PC-3 (cell line): ENCODE results near the gene RAB5IF. TPM values are rescaled to one million over a fixed set of nuclear protein-coding genes. Genes with fewer than 3 reads are reported as not detected.

Experiments
- ATAC-seq: fragments of 200-7000 bp; cut with Tn5 transposase; 2 replicates; pipeline ENCODE4 v1.9.1; 2020; ENCODE audit warnings: mild to moderate bottlenecking, moderate library complexity
- BruUV-seq: library from RNA; stranded (reverse); fragments of 400-500 nt; replicated peaks from 2 replicates; lab custom pipeline; 2021; lab: Mats Ljungman, UMichigan
- CTCF ChIA-PET: fragments of 300-600 bp; sonication (Branson Sonifier 250); formaldehyde crosslinking; loops from one replicate; lab custom pipeline; 2022; ENCODE audit warnings: antibody characterized with exemption; lab: Charles Lee
- POLR2A ChIA-PET: fragments of 300-600 bp; sonication (Branson Sonifier 250); formaldehyde crosslinking; loops from one replicate; lab custom pipeline; 2022; ENCODE audit warnings: antibody characterized with exemption; ENCODE audit not compliant: unreplicated experiment; lab: Charles Lee
- DNase-seq: peaks from one replicate; pipeline ENCODE4 v3.0.0-alpha.2; 2015
- H2AFZ ChIP-seq: fragments of 300-600 bp; sonication (generic); 2 replicates; pipeline ENCODE4 v1.6.0; 2016; ENCODE audit warnings: antibody characterized with exemption, low read length
- H3F3A ChIP-seq: fragments of 300-600 bp; sonication (generic); one replicate; pipeline ENCODE4 v1.6.0; 2017; ENCODE audit warnings: antibody characterized with exemption, low read length, control low read depth, mild to moderate bottlenecking; ENCODE audit not compliant: unreplicated experiment
- H3K27ac ChIP-seq: fragments of 300-600 bp; sonication (generic); 2 replicates; pipeline ENCODE4 v1.5.1; 2016; ENCODE audit warnings: mild to moderate bottlenecking, low read length
- H3K27me3 ChIP-seq: fragments of 300-600 bp; sonication (generic); 2 replicates; pipeline ENCODE4 v1.6.1; 2016; ENCODE audit warnings: low read length, mixed read lengths
- H3K36me3 ChIP-seq: fragments of 300-600 bp; sonication (generic); 2 replicates; pipeline ENCODE4 v1.6.1; 2016; ENCODE audit warnings: low read depth, mixed run types, low read length, mixed read lengths
- H3K4me1 ChIP-seq: fragments of 300-600 bp; sonication (generic); 2 replicates; pipeline ENCODE4 v1.5.1; 2016; ENCODE audit warnings: low read length; ENCODE audit not compliant: insufficient read depth
- H3K4me2 ChIP-seq: fragments of 300-600 bp; sonication (generic); 2 replicates; pipeline ENCODE4 v1.6.0; 2016; ENCODE audit warnings: low read length
- H3K4me3 ChIP-seq: fragments of 300-600 bp; sonication (generic); 2 replicates; pipeline ENCODE4 v1.5.1; 2016; ENCODE audit warnings: mild to moderate bottlenecking, low read length, mixed read lengths
- H3K79me2 ChIP-seq: fragments of 300-600 bp; sonication (generic); 2 replicates; pipeline ENCODE4 v1.6.1; 2017; ENCODE audit warnings: low read length, mixed read lengths
- H3K9ac ChIP-seq: fragments of 300-600 bp; sonication (generic); 2 replicates; pipeline ENCODE4 v1.6.0; 2016; ENCODE audit warnings: mild to moderate bottlenecking, low read length
- H3K9me2 ChIP-seq: fragments of 300-600 bp; sonication (generic); replicated peaks from 2 replicates; pipeline ENCODE4 v1.6.1; 2016; ENCODE audit warnings: mixed run types, low read length, mixed read lengths
- H3K9me3 ChIP-seq: fragments of 300-600 bp; sonication (generic); 2 replicates; pipeline ENCODE4 v1.6.1; 2016; ENCODE audit warnings: low read length, mixed read lengths
- H4K20me1 ChIP-seq: fragments of 300-600 bp; sonication (generic); 2 replicates; pipeline ENCODE4 v1.6.1; 2016; ENCODE audit warnings: low read length, mixed read lengths
- CTCF ChIP-seq: fragments of 300-600 bp; sonication (generic); conservative IDR thresholded peaks from 2 replicates; pipeline ENCODE4 v1.5.1; 2017; ENCODE audit warnings: antibody characterized with exemption, low read depth, mild to moderate bottlenecking, low read length
- EZH2 ChIP-seq: fragments of 300-600 bp; sonication (generic); IDR thresholded peaks from one replicate; pipeline ENCODE4 v1.6.1; 2017; ENCODE audit warnings: antibody characterized with exemption, mild to moderate bottlenecking, low read length; ENCODE audit not compliant: unreplicated experiment
- EZH2phosphoT487 ChIP-seq: fragments of 300-600 bp; sonication (generic); IDR thresholded peaks from 2 replicates; pipeline ENCODE4 v1.6.1; 2018; ENCODE audit warnings: mild to moderate bottlenecking, antibody characterized with exemption, low read length, borderline replicate concordance
- intact Hi-C: fragments of 100-400 bp; cut with micrococcal nuclease; formaldehyde crosslinking; loops from 2 replicates; pipeline ENCODE4 v1.9.0; 2023
- total RNA-seq: library from RNA; depleted of rRNA; stranded (reverse); fragments of >200 nt; gene quantifications from 2 replicates; pipeline ENCODE4 v1.2.3, GENCODE V29; 2014

The RAB5IF gene
- total RNA-seq, 1 experiment from 2014 or later = 217 TPM

DNA sequence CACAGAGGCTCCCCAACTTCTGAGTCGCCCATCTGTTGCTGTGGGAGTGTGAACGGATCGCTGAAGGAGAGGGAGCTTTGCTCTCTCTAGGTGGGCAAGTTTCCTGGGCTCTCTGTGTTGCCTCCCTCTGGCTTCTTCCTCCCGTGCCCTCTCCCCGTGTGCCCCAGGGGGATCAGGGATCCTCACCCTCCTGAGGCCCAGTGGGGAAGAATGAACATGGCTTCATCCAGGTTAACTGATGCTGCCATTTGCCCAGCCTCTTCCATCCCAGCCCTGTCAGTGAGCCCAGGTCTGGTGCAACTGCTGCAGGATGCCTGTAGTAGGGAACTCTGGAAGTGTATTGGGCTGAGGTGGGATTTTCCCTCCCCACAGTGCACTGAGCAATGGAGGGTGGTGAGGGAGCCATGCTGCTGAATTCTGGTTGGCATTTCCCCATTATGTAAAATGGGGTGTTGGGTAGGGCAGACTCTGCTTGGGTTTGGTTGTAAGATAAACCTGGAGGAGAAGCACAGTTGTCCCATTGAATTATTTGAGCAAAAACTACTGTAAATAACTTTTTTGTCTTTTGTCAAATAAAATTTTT is 12.1 kb upstream of the RAB5IF start:
- no peaks in the 10 kb centered on the region for H3K79me2 ChIP-seq

GRCh38 chr20:36599912-36600345 is 5.7 kb upstream of the RAB5IF start:
- ChIA-PET CTCF (no interaction called here), POLR2A (interaction anchor here (0.6 kb wide), 1 partner anchor 278 kb away, joined by 5 read pairs; no protein-coding TSS in a partner anchor)
- no peak for DNase-seq
- Histone ChIP-seq H3K79me2 (no peaks in the 10 kb centered on the region), H3K9me2 (no peaks in the 10 kb centered on the region), H3K4me3 (no peak overlapping the region), H3K9ac (no peak overlapping the region), H3F3A (no peaks in the 10 kb centered on the region), H3K36me3 (no peaks in the 10 kb centered on the region), H3K4me1 (peaks cover 2% of the 10 kb centered on the region; the same call in 1 of the 2 replicates), H3K27ac (no peak overlapping the region), H4K20me1 (no peaks in the 10 kb centered on the region), H3K27me3 (no peaks in the 10 kb centered on the region), H2AFZ (no peak overlapping the region), H3K9me3 (no peaks in the 10 kb centered on the region), H3K4me2 (no peak overlapping the region)
- no peak for TF ChIP-seq EZH2phosphoT487
- TF ChIP-seq EZH2 = no peak
- TF ChIP-seq CTCF = no peak
- intact Hi-C loops = loop anchor here (10.0 kb wide), 1 partner anchor 265 kb away; a partner anchor contains a TSS
- no TSS peak for BruUV-seq
- no peak for ATAC-seq

More for the DNA sequence above, 12.1 kb upstream of the RAB5IF start:
- Histone ChIP-seq H3K27me3 (no peaks in the 10 kb centered on the region), H3K4me3 (no peak overlapping the region), H3K36me3 (peaks cover 12% of the 10 kb centered on the region; the same call in 1 of the 2 replicates), H3K9me3 (no peaks in the 10 kb centered on the region), H3K9me2 (no peaks in the 10 kb centered on the region), H3K4me1 (no peaks in the 10 kb centered on the region), H3F3A (peaks cover 3% of the 10 kb centered on the region), H3K9ac (no peak overlapping the region), H3K4me2 (no peak overlapping the region), H2AFZ (no peak overlapping the region), H4K20me1 (no peaks in the 10 kb centered on the region), H3K27ac (no peak overlapping the region)
- ATAC-seq (no peak), DNase-seq (no peak)
- BruUV-seq = no TSS peak
- POLR2A ChIA-PET = no interaction called here
- TF ChIP-seq EZH2 (no peak), CTCF (no peak), EZH2phosphoT487 (no peak)
- CTCF ChIA-PET = no interaction called here
- intact Hi-C loops = no loop called here

- DNase-seq (no peak), ATAC-seq (no peak)
- H3K27me3 ChIP-seq = no peaks in the 10 kb centered on the region
- H2AFZ ChIP-seq = no peak overlapping the region
- intact Hi-C loops = loop anchor here (10.0 kb wide), 1 partner anchor 263 kb away; a partner anchor contains a TSS
- TF ChIP-seq EZH2 (no peak), CTCF (no peak), EZH2phosphoT487 (no peak)
- ChIA-PET CTCF (no interaction called here), POLR2A (no interaction called here)
- no peak overlapping the region for H3K27ac ChIP-seq
- H3K4me3 ChIP-seq = no peak overlapping the region
- H3F3A ChIP-seq = no peaks in the 10 kb centered on the region
- no peaks in the 10 kb centered on the region for H3K36me3 ChIP-seq
- BruUV-seq = no TSS peak
- peaks cover 5% of the 10 kb centered on the region for H4K20me1 ChIP-seq
- H3K79me2 ChIP-seq = peaks cover 10% of the 10 kb centered on the region
- H3K9me3 ChIP-seq = no peaks in the 10 kb centered on the region
- H3K9ac ChIP-seq = no peak overlapping the region
- no peaks in the 10 kb centered on the region for H3K9me2 ChIP-seq
- H3K4me2 ChIP-seq = no peak overlapping the region
- peaks cover 5% of the 10 kb centered on the region; the same call in 1 of the 2 replicates for H3K4me1 ChIP-seq
Observed at GRCh38 chr20:36601540-36601939, 4.0 kb upstream of the RAB5IF start.
